Measurements from ENCODE around the gene HPDL. TPM values are rescaled to one million over a fixed set of nuclear protein-coding genes. Genes with fewer than 3 reads are reported as not detected.

HPDL gene
- total RNA-seq, 4 donors from 2014 or later, result 0.88 to 24.8 (median 7.9) TPM

DNA sequence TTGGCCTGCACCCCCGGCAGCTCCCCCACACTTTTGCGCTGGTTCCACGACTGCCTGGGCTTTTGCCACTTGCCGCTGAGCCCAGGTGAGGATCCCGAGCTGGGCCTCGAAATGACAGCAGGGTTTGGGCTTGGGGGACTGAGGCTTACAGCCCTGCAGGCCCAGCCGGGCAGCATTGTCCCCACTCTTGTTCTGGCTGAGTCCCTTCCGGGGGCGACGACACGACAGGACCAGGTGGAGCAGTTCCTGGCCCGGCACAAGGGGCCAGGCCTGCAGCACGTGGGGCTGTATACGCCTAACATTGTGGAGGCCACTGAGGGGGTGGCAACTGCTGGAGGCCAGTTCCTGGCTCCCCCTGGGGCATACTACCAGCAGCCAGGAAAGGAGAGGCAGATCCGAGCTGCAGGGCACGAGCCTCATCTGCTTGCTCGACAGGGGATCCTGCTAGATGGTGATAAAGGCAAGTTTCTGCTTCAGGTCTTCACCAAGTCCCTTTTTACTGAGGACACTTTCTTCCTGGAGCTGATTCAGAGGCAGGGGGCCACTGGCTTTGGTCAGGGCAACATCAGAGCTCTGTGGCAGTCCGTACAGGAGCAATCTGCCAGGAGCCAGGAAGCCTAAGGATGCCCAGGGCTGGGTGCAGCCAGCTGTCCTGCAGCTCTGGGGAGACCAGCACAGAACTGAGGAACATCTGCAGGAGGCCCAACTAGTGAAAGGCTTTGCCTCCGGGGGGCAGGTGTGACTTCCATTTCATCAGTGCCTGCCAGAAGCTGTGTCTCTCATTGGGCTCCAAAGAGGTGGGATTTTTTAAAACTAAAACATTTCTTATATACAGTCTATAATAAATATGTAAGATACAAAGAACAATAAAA lies 1.2 kb downstream of the HPDL start:
- H3K27me3 ChIP-seq, result no peaks in the 10 kb centered on the region
- DNase-seq, result no peak
- peak overlapping the region in 3 of 4 donors; percentile 60 to 67 (median 64) for H3K4me3 ChIP-seq
- peaks cover 0 to 19% (median 6%) of the 10 kb centered on the region in 4 donors for H3K4me1 ChIP-seq
- TF ChIP-seq POLR2A (IDR thresholded peaks at IDR 0.05), result no peak
- TF ChIP-seq, protein P1, sequence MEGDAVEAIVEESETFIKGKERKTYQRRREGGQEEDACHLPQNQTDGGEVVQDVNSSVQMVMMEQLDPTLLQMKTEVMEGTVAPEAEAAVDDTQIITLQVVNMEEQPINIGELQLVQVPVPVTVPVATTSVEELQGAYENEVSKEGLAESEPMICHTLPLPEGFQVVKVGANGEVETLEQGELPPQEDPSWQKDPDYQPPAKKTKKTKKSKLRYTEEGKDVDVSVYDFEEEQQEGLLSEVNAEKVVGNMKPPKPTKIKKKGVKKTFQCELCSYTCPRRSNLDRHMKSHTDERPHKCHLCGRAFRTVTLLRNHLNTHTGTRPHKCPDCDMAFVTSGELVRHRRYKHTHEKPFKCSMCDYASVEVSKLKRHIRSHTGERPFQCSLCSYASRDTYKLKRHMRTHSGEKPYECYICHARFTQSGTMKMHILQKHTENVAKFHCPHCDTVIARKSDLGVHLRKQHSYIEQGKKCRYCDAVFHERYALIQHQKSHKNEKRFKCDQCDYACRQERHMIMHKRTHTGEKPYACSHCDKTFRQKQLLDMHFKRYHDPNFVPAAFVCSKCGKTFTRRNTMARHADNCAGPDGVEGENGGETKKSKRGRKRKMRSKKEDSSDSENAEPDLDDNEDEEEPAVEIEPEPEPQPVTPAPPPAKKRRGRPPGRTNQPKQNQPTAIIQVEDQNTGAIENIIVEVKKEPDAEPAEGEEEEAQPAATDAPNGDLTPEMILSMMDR (IDR thresholded peaks at IDR 0.05), result no peak
- no peaks in the 10 kb centered on the region for H3K9me3 ChIP-seq
- peak overlapping the region in 2 of 4 donors; percentile 2 to 66 for H3K27ac ChIP-seq
- peaks cover 0 to 34% (median 0%) of the 10 kb centered on the region in 3 donors for H3K36me3 ChIP-seq

DNA sequence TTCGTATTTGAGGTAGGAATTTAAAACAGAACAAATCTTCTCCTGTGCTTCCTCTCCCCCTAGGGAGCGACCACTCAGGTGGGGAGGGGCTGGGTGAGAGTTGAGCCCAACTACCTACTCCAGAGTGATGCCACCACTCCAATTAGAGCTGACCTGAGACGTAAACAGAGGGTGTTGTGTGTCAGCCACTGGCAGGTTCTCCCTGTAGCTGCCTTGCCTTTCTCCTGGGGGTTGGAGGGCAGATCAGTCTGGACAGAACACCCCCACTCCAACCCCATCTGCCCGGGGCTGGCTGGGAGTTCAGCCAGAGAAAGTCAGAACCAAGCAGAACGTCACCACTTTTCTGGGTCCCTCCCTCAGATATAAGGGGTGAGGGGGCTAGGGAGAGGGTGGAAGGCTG lies 2.0 kb downstream of the HPDL start:
- Histone ChIP-seq H3K4me1 (peaks cover 0 to 19% (median 6%) of the 10 kb centered on the region in 4 donors), H3K27ac (no peak overlapping the region), H3K36me3 (peaks cover 0 to 42% (median 0%) of the 10 kb centered on the region in 3 donors), H3K27me3 (no peaks in the 10 kb centered on the region), H3K9me3 (no peaks in the 10 kb centered on the region), H3K4me3 (no peak overlapping the region)
- no peak for TF ChIP-seq POLR2A (IDR thresholded peaks at IDR 0.05)
- TF ChIP-seq, protein P1 (IDR thresholded peaks at IDR 0.05), result no peak
- no peak for DNase-seq

DNA sequence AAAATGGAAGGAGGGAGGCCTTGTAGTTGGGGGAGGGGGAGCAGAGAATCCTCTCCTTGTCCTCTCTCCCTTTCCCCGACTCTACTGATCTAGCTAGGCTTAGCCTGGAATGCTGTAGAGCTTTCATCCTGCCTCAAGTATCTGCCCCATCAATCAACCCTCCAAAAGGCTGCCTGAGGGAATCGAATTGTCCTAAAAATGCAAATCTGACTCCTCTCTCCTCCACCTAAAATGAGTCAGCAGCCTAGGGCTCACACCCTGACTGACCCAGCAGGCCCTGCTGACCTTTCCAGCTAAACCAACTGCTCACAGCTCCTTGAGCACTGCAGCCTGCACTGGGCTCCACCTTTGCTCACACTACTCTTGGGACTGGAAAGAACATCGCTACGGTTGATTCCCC lies 2.8 kb downstream of the HPDL start:
- no peak for DNase-seq
- Histone ChIP-seq H3K36me3 (peaks cover 0 to 44% (median 0%) of the 10 kb centered on the region in 3 donors), H3K4me1 (peaks cover 3 to 21% (median 6%) of the 10 kb centered on the region in 4 donors), H3K27ac (no peak overlapping the region), H3K27me3 (no peaks in the 10 kb centered on the region), H3K9me3 (no peaks in the 10 kb centered on the region), H3K4me3 (no peak overlapping the region)
- TF ChIP-seq, protein P1 (IDR thresholded peaks at IDR 0.05), result no peak
- no peak for TF ChIP-seq POLR2A (IDR thresholded peaks at IDR 0.05)

DNA sequence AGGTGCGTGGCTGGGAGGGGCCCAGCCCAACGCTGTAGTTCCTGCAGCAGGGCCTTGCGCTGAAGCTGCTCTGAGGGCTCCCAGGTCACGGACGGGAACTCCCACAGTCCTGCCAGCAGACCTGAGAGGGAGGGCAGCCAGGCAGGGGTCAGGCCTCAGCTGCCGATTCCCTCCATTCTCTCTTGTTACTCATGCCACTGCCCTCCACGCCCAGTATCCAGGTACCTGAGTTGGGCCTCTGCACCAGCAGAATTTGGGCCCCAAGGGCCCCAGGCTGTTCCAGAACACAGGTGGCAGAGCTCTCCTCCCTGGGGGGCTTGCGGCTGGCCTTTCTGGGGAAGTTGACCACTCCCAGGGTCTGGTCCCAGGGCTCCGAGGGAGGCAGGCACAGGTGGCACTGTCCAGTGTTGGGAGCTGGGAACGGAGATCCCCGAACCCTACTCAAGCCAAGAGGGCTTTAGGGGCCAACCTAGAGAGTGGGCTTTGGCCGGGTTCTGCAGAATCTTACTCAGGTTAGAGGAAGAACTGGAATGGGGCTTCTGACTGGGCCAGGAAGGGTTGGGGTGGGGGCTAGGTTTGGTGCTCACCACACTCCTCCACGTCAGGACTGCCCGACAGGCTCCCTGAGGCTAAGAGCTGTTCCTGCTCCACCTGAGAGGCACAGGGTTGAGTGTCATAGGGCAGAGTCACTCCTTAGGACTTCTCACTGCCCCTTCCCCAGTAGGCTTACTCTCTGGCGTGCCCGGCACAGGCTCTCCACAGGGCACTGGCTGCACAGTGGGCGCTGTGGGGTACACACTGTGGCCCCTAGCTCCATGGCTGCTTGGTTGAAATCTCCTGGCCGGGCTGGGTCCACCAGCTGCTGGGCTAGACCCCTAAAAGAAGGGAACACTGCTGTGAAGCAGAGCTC lies 5.0 kb downstream of the HPDL start:
- no peak for DNase-seq
- H3K4me1 ChIP-seq, result peaks cover 0 to 32% (median 7%) of the 10 kb centered on the region in 4 donors
- H3K4me3 ChIP-seq, result no peak overlapping the region
- H3K27ac ChIP-seq, result no peak overlapping the region
- TF ChIP-seq POLR2A (IDR thresholded peaks at IDR 0.05), result no peak
- TF ChIP-seq, protein P1 (IDR thresholded peaks at IDR 0.05), result no peak
- H3K27me3 ChIP-seq, result no peaks in the 10 kb centered on the region
- peaks cover 0 to 44% (median 0%) of the 10 kb centered on the region in 3 donors for H3K36me3 ChIP-seq
- H3K9me3 ChIP-seq, result no peaks in the 10 kb centered on the region

DNA sequence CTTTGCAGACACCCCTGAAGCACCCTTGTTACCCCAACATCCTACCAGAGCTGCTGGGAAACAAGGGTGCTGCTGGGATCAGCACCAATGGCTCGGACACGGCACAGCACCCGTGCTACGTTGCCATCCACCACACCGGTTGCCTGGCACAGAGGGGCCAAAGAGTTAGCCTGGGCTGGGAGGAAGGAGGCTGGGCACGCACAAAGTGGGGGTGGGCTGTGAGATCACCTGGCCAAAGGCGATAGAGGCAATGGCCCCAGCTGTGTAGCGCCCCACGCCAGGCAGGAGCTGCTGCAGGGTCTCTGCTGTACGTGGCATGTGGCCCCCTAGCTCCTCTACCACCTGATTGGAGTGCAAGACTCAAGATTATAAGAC lies 5.6 kb downstream of the HPDL start:
- H3K27ac ChIP-seq, result no peak overlapping the region
- TF ChIP-seq, protein P1 (IDR thresholded peaks at IDR 0.05), result no peak
- TF ChIP-seq POLR2A (IDR thresholded peaks at IDR 0.05), result no peak
- H3K4me1 ChIP-seq, result peaks cover 0 to 32% (median 5%) of the 10 kb centered on the region in 4 donors
- no peak for DNase-seq
- no peaks in the 10 kb centered on the region for H3K9me3 ChIP-seq
- H3K36me3 ChIP-seq, result peaks cover 0 to 44% (median 0%) of the 10 kb centered on the region in 3 donors
- H3K27me3 ChIP-seq, result no peaks in the 10 kb centered on the region
- H3K4me3 ChIP-seq, result no peak overlapping the region

Data from Peyer's patch (tissue), 4 donors.